ENCODE measurements around the gene OR1J4. TPM values are rescaled to one million over a fixed set of nuclear protein-coding genes. Genes with fewer than 3 reads are reported as not detected.

OR1J4 gene
- total RNA-seq, 1 experiment from 2014 or later, result not detected

DNA sequence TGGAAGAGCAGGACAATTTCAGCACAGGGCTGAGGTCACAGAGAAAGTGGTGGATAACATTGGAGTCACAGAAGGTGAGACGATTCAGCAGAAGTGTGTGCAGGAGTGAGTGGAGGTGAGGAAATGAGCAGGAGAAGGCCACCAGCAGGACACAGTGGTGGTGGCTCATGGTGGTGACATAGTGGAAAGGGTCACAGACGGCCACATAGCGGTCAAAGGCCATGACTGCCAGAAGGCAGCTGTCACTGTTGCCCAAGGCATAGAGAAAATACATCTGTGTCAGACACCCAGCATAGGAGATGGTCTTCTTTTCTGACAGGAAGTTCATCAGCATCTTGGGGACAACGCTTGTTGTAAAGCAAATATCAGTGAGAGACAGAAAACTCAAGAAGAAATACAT, 49.0 kb downstream of the OR1J4 start (continued):
- TF ChIP-seq, protein P1, sequence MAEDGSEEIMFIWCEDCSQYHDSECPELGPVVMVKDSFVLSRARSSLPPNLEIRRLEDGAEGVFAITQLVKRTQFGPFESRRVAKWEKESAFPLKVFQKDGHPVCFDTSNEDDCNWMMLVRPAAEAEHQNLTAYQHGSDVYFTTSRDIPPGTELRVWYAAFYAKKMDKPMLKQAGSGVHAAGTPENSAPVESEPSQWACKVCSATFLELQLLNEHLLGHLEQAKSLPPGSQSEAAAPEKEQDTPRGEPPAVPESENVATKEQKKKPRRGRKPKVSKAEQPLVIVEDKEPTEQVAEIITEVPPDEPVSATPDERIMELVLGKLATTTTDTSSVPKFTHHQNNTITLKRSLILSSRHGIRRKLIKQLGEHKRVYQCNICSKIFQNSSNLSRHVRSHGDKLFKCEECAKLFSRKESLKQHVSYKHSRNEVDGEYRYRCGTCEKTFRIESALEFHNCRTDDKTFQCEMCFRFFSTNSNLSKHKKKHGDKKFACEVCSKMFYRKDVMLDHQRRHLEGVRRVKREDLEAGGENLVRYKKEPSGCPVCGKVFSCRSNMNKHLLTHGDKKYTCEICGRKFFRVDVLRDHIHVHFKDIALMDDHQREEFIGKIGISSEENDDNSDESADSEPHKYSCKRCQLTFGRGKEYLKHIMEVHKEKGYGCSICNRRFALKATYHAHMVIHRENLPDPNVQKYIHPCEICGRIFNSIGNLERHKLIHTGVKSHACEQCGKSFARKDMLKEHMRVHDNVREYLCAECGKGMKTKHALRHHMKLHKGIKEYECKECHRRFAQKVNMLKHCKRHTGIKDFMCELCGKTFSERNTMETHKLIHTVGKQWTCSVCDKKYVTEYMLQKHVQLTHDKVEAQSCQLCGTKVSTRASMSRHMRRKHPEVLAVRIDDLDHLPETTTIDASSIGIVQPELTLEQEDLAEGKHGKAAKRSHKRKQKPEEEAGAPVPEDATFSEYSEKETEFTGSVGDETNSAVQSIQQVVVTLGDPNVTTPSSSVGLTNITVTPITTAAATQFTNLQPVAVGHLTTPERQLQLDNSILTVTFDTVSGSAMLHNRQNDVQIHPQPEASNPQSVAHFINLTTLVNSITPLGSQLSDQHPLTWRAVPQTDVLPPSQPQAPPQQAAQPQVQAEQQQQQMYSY (CRISPR knock-in tag; IDR thresholded peaks at IDR 0.05), result no peak
- TF ChIP-seq ZNF317 (CRISPR knock-in tag; IDR thresholded peaks at IDR 0.05; ENCODE audit: borderline replicate concordance, low read depth) (no peak), STAT6 (CRISPR knock-in tag; conservative IDR thresholded peaks at IDR 0.05; ENCODE audit: low read depth) (no peak)
- TF ChIP-seq, protein P2, sequence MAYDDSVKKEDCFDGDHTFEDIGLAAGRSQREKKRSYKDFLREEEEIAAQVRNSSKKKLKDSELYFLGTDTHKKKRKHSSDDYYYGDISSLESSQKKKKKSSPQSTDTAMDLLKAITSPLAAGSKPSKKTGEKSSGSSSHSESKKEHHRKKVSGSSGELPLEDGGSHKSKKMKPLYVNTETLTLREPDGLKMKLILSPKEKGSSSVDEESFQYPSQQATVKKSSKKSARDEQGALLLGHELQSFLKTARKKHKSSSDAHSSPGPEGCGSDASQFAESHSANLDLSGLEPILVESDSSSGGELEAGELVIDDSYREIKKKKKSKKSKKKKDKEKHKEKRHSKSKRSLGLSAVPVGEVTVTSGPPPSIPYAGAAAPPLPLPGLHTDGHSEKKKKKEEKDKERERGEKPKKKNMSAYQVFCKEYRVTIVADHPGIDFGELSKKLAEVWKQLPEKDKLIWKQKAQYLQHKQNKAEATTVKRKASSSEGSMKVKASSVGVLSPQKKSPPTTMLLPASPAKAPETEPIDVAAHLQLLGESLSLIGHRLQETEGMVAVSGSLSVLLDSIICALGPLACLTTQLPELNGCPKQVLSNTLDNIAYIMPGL (CRISPR knock-in tag; IDR thresholded peaks at IDR 0.05), result no peak

Other genes with a start within 250 kb of the OR1J4 start
- 0.89 to 1.1 TPM (median 1.0 TPM) in 3 replicates for gene PTGS1, start 148.1 kb upstream of the OR1J4 start, total RNA-seq (2021)
- gene OR1J1, start 41.2 kb upstream of the OR1J4 start, total RNA-seq (2021), result not detected in 3 replicates
- gene OR1J2, start 8.3 kb upstream of the OR1J4 start, total RNA-seq (2021), result not detected in 3 replicates
- not detected in 3 replicates for gene OR1N1, start 8.2 kb downstream of the OR1J4 start, total RNA-seq (2021)
- not detected in 3 replicates for gene OR1N2, start 34.0 kb downstream of the OR1J4 start, total RNA-seq (2021)
- gene OR1L8, start 64.2 kb downstream of the OR1J4 start, total RNA-seq (2021), result not detected in 3 replicates
- not detected in 3 replicates for gene OR1Q1, start 95.6 kb downstream of the OR1J4 start, total RNA-seq (2021)
- gene OR1B1, start 138.5 kb downstream of the OR1J4 start, total RNA-seq (2021), result not detected in 3 replicates
- not detected in 3 replicates for gene OR1L1, start 142.6 kb downstream of the OR1J4 start, total RNA-seq (2021)
- not detected in 3 replicates for gene OR1L3, start 156.0 kb downstream of the OR1J4 start, total RNA-seq (2021)
- not detected in 3 replicates for gene OR1L4, start 204.8 kb downstream of the OR1J4 start, total RNA-seq (2021)
- not detected in 3 replicates for gene OR1L6, start 223.2 kb downstream of the OR1J4 start, total RNA-seq (2021)